Vagina (tissue), 2 donors: ENCODE data around the gene CDC14A. TPM values are rescaled to one million over a fixed set of nuclear protein-coding genes. Genes with fewer than 3 reads are reported as not detected.
"Not testable (repeated sequence)": the region's sequence is repeated elsewhere in the genome, so short reads cannot be mapped to it uniquely, and the experiment has no call there.

Source experiments
- DNase-seq, 2 donors: peaks; one replicate each; pipeline ENCODE4 v3.0.0-alpha.2; 2017; ENCODE audit errors: extremely low spot score in 2 of 2
- H3K27ac ChIP-seq: fragments of 200-600 bp; sonication (generic); one replicate; pipeline ENCODE4 v1.5.1; 2019
- H3K27me3 ChIP-seq: fragments of 200-600 bp; sonication (generic); one replicate; pipeline ENCODE4 v1.5.1; 2019
- H3K36me3 ChIP-seq, 2 donors: fragments of 200-600 bp; sonication (generic); one replicate each; pipeline ENCODE4 v1.5.1; 2017 to 2019
- H3K4me1 ChIP-seq: fragments of 200-600 bp; sonication (generic); one replicate; pipeline ENCODE4 v1.5.1; 2019
- H3K4me3 ChIP-seq, 2 donors: fragments of 200-600 bp; sonication (generic); 1 replicate in 1 of 2; 2 replicates in 1 of 2; pipeline ENCODE4 v1.5.1; 2016 to 2019
- H3K9me3 ChIP-seq: fragments of 200-600 bp; sonication (generic); one replicate; pipeline ENCODE4 v1.5.1; 2019
- POLR2A ChIP-seq, 2 donors: fragments of 450-650 bp; IDR thresholded peaks; one replicate each; pipeline ENCODE4 v1.6.1; 2017; ENCODE audit warnings: antibody characterized with exemption in 2 of 2, mild to moderate bottlenecking in 2 of 2, moderate library complexity in 2 of 2
- POLR2AphosphoS5 ChIP-seq, 2 donors: sonication (generic); formaldehyde crosslinking; IDR thresholded peaks; one replicate each; pipeline ENCODE4 v1.9.0; 2017; ENCODE audit warnings: antibody characterized with exemption in 2 of 2, mild to moderate bottlenecking in 2 of 2, low read depth in 1 of 2; ENCODE audit not compliant: insufficient read depth in 1 of 2
- intact Hi-C: fragments of 100-400 bp; cut with DNase I; formaldehyde crosslinking; loops from one replicate; pipeline ENCODE4 v1.15.1; 2023
- total RNA-seq: library from RNA; depleted of rRNA; stranded (reverse); fragments of >200 nt; gene quantifications from one replicate; pipeline ENCODE4 v1.2.3, GENCODE V29; 2016
- TF ChIP-seq, protein P1 (sequence below), 3 experiments: fragments of 450-650 bp in 2 of 3; fragments of 200-600 bp in 1 of 3; sonication (generic) in 1 of 3; IDR thresholded peaks; one replicate each; pipeline ENCODE4 v1.5.1; 2017 to 2019; ENCODE audit warnings: antibody characterized with exemption in 3 of 3, mild to moderate bottlenecking in 2 of 3, moderate library complexity in 2 of 3

CDC14A gene
- total RNA-seq, 1 donor from 2014 or later = 14.5 TPM

DNA sequence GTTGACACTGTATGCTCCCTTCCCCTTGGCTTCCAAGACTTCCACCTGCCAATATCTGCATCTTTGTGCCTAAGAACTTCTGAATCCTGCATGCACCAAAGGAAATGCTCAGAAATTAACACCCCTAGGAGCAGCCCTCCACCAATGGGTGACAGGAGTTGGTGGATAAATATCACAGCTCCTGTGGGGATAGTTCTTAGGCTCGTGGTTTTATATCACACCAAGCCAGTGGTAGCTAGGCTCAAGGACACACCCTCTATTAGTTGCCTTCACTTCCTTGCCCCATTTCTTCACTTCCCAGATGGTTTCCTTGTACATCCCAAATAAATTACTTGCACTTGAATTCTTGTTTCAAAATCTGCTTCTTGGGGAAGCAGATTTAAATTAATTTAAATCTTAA, 16.9 kb upstream of the CDC14A start:
- Histone ChIP-seq H3K4me3 (no peak overlapping the region), H3K4me1 (no peaks in the 10 kb centered on the region), H3K27me3 (no peaks in the 10 kb centered on the region), H3K27ac (no peak overlapping the region), H3K36me3 (no peaks in the 10 kb centered on the region), H3K9me3 (no peaks in the 10 kb centered on the region)
- TF ChIP-seq, protein P1, sequence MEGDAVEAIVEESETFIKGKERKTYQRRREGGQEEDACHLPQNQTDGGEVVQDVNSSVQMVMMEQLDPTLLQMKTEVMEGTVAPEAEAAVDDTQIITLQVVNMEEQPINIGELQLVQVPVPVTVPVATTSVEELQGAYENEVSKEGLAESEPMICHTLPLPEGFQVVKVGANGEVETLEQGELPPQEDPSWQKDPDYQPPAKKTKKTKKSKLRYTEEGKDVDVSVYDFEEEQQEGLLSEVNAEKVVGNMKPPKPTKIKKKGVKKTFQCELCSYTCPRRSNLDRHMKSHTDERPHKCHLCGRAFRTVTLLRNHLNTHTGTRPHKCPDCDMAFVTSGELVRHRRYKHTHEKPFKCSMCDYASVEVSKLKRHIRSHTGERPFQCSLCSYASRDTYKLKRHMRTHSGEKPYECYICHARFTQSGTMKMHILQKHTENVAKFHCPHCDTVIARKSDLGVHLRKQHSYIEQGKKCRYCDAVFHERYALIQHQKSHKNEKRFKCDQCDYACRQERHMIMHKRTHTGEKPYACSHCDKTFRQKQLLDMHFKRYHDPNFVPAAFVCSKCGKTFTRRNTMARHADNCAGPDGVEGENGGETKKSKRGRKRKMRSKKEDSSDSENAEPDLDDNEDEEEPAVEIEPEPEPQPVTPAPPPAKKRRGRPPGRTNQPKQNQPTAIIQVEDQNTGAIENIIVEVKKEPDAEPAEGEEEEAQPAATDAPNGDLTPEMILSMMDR (IDR thresholded peaks at IDR 0.05) = no peak
- TF ChIP-seq POLR2AphosphoS5 (IDR thresholded peaks at IDR 0.05; ENCODE audit: insufficient read depth in 1 of 2, low read depth in 1 of 2) (no peak), POLR2A (IDR thresholded peaks at IDR 0.05) (no peak)
- intact Hi-C loops = no loop called here
- no peak for DNase-seq

DNA sequence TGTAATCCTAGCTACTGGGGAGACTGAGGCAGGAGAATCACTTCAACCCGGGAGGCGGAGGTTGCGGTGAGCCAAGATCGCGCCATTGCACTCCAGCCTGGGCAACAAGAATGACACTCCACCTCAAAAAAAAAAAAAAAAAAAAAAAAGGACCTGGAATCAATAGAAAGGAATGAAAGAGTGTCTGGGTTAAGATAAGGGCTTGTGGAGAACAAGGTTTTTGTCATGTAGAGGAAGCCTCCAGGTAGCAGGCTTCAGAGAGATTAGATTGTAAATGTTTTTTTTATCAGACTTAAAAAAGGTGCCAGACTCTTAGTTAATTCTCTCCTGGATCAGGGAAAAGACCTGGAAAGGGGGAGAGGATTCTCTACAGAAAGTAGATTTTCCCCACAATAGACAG, 14.4 kb upstream of the CDC14A start:
- H3K36me3 ChIP-seq, H3K9me3 ChIP-seq, H3K4me3 ChIP-seq, H3K27ac ChIP-seq, H3K27me3 ChIP-seq, H3K4me1 ChIP-seq, intact Hi-C loops, DNase-seq: not testable (repeated sequence)

GRCh38 chr1:100339735-100340134, 12.6 kb upstream of the CDC14A start:
- H3K27ac ChIP-seq, intact Hi-C loops: not testable (repeated sequence)

GRCh38 chr1:100340494-100340893, 11.8 kb upstream of the CDC14A start:
- DNase-seq = no peak
- Histone ChIP-seq H3K9me3 (no peaks in the 10 kb centered on the region), H3K36me3 (no peaks in the 10 kb centered on the region), H3K4me3 (no peak overlapping the region), H3K27me3 (no peaks in the 10 kb centered on the region), H3K27ac (no peak overlapping the region), H3K4me1 (no peaks in the 10 kb centered on the region)
- intact Hi-C loops = no loop called here
- TF ChIP-seq POLR2A (IDR thresholded peaks at IDR 0.05) (no peak), POLR2AphosphoS5 (IDR thresholded peaks at IDR 0.05; ENCODE audit: insufficient read depth in 1 of 2, low read depth in 1 of 2) (no peak)
- TF ChIP-seq, protein P1 (IDR thresholded peaks at IDR 0.05) = no peak

More at GRCh38 chr1:100339735-100340134, 12.6 kb upstream of the CDC14A start:
- not testable (repeated sequence) for H3K27me3 ChIP-seq, H3K9me3 ChIP-seq, H3K36me3 ChIP-seq, H3K4me3 ChIP-seq, DNase-seq, H3K4me1 ChIP-seq

- intact Hi-C loops = no loop called here
- TF ChIP-seq POLR2A (IDR thresholded peaks at IDR 0.05) (no peak), POLR2AphosphoS5 (IDR thresholded peaks at IDR 0.05; ENCODE audit: insufficient read depth in 1 of 2, low read depth in 1 of 2) (no peak)
- TF ChIP-seq, protein P1 (IDR thresholded peaks at IDR 0.05) = no peak
Observed at GRCh38 chr1:100342348-100342747, 10.0 kb upstream of the CDC14A start.

GRCh38 chr1:100343897-100344296, 8.4 kb upstream of the CDC14A start:
- Histone ChIP-seq H3K36me3 (no peaks in the 10 kb centered on the region), H3K4me3 (no peak overlapping the region), H3K9me3 (no peaks in the 10 kb centered on the region), H3K27ac (no peak overlapping the region), H3K4me1 (no peaks in the 10 kb centered on the region), H3K27me3 (no peaks in the 10 kb centered on the region)
- no peak for DNase-seq
- no peak for TF ChIP-seq POLR2A (IDR thresholded peaks at IDR 0.05)
- no peak for TF ChIP-seq POLR2AphosphoS5 (IDR thresholded peaks at IDR 0.05; ENCODE audit: insufficient read depth in 1 of 2, low read depth in 1 of 2)
- TF ChIP-seq, protein P1 (IDR thresholded peaks at IDR 0.05) = no peak
- intact Hi-C loops = no loop called here

More at GRCh38 chr1:100342348-100342747, 10.0 kb upstream of the CDC14A start:
- no peaks in the 10 kb centered on the region for H3K36me3 ChIP-seq
- DNase-seq = no peak
- H3K4me3 ChIP-seq = no peak overlapping the region
- no peaks in the 10 kb centered on the region for H3K9me3 ChIP-seq
- no peaks in the 10 kb centered on the region for H3K27me3 ChIP-seq
- no peak overlapping the region for H3K27ac ChIP-seq
- no peaks in the 10 kb centered on the region for H3K4me1 ChIP-seq
